ENCODE data around the gene SSC4D.
"Not testable (repeated sequence)": the region's sequence is repeated elsewhere in the genome, so short reads cannot be mapped to it uniquely, and the experiment has no call there.

The SSC4D gene

GRCh38 chr7:76428149-76428823 lies 18.8 kb upstream of the SSC4D start:
- in situ Hi-C loops (cut with HindIII; ENCODE audit: low pct_unique_long_range_greater_than_20kb, low sequenced_read_pairs): no loop called here
- no peak for DNase-seq (ENCODE audit: low read depth in 1 of 2, low spot score in 1 of 2)
- no peak for TF ChIP-seq JUND (IDR thresholded peaks at IDR 0.05; ENCODE audit: low read depth)

GRCh38 chr7:76427635-76428034 lies 18.1 kb upstream of the SSC4D start:
- no peak for DNase-seq (ENCODE audit: low read depth in 1 of 2, low spot score in 1 of 2)
- TF ChIP-seq JUND (IDR thresholded peaks at IDR 0.05; ENCODE audit: low read depth): no peak
- in situ Hi-C loops (cut with HindIII; ENCODE audit: low pct_unique_long_range_greater_than_20kb, low sequenced_read_pairs): no loop called here

GRCh38 chr7:76426246-76426645 lies 16.7 kb upstream of the SSC4D start:
- in situ Hi-C loops (cut with HindIII; ENCODE audit: low pct_unique_long_range_greater_than_20kb, low sequenced_read_pairs): no loop called here
- no peak for DNase-seq (ENCODE audit: low read depth in 1 of 2, low spot score in 1 of 2)

GRCh38 chr7:76425558-76425957 lies 16.1 kb upstream of the SSC4D start:
- DNase-seq (ENCODE audit: low read depth in 1 of 2, low spot score in 1 of 2); in situ Hi-C loops (cut with HindIII; ENCODE audit: low pct_unique_long_range_greater_than_20kb, low sequenced_read_pairs): not testable (repeated sequence)

More at GRCh38 chr7:76426246-76426645, 16.7 kb upstream of the SSC4D start:
- no peak for TF ChIP-seq JUND (IDR thresholded peaks at IDR 0.05; ENCODE audit: low read depth)

- in situ Hi-C loops (cut with HindIII; ENCODE audit: low pct_unique_long_range_greater_than_20kb, low sequenced_read_pairs): no loop called here
- no peak for DNase-seq (ENCODE audit: low read depth in 1 of 2, low spot score in 1 of 2)
- TF ChIP-seq JUND (IDR thresholded peaks at IDR 0.05; ENCODE audit: low read depth): no peak
These were observed 15.7 kb upstream of the SSC4D start for GRCh38 chr7:76425156-76425555.

GRCh38 chr7:76424413-76425111 lies 15.1 kb upstream of the SSC4D start, which contains the start of gene ZP3:
TSS of gene ZP3 (plus strand) at chr7:76424950. CDS start at chr7:76424965, 15 bp downstream.
- no peak for DNase-seq (ENCODE audit: low read depth in 1 of 2, low spot score in 1 of 2)
- no peak for TF ChIP-seq JUND (IDR thresholded peaks at IDR 0.05; ENCODE audit: low read depth)
- in situ Hi-C loops (cut with HindIII; ENCODE audit: low pct_unique_long_range_greater_than_20kb, low sequenced_read_pairs): no loop called here

GRCh38 chr7:76423666-76424412 lies 14.3 kb upstream of the SSC4D start:
- in situ Hi-C loops (cut with HindIII; ENCODE audit: low pct_unique_long_range_greater_than_20kb, low sequenced_read_pairs): no loop called here
- TF ChIP-seq JUND (IDR thresholded peaks at IDR 0.05; ENCODE audit: low read depth): no peak
- no peak for DNase-seq (ENCODE audit: low read depth in 1 of 2, low spot score in 1 of 2)

- in situ Hi-C loops (cut with HindIII; ENCODE audit: low pct_unique_long_range_greater_than_20kb, low sequenced_read_pairs); DNase-seq (ENCODE audit: low read depth in 1 of 2, low spot score in 1 of 2): not testable (repeated sequence)
These were observed 11.6 kb upstream of the SSC4D start for GRCh38 chr7:76421097-76421496.

GRCh38 chr7:76417654-76418310 lies 8.3 kb upstream of the SSC4D start:
- in situ Hi-C loops (cut with HindIII; ENCODE audit: low pct_unique_long_range_greater_than_20kb, low sequenced_read_pairs); DNase-seq (ENCODE audit: low read depth in 1 of 2, low spot score in 1 of 2): not testable (repeated sequence)

GRCh38 chr7:76412249-76412648 lies 2.8 kb upstream of the SSC4D start:
- in situ Hi-C loops (cut with HindIII; ENCODE audit: low pct_unique_long_range_greater_than_20kb, low sequenced_read_pairs): no loop called here
- DNase-seq (ENCODE audit: low read depth in 1 of 2, low spot score in 1 of 2): no peak
- TF ChIP-seq JUND (IDR thresholded peaks at IDR 0.05; ENCODE audit: low read depth): no peak

GRCh38 chr7:76411626-76412025 lies 2.1 kb upstream of the SSC4D start:
- in situ Hi-C loops (cut with HindIII; ENCODE audit: low pct_unique_long_range_greater_than_20kb, low sequenced_read_pairs): no loop called here
- TF ChIP-seq JUND (IDR thresholded peaks at IDR 0.05; ENCODE audit: low read depth): no peak
- DNase-seq (ENCODE audit: low read depth in 1 of 2, low spot score in 1 of 2): no peak

GRCh38 chr7:76408121-76408560 lies 1.4 kb downstream of the SSC4D start:
- TF ChIP-seq JUND (IDR thresholded peaks at IDR 0.05; ENCODE audit: low read depth): no peak
- in situ Hi-C loops (cut with HindIII; ENCODE audit: low pct_unique_long_range_greater_than_20kb, low sequenced_read_pairs): no loop called here
- no peak for DNase-seq (ENCODE audit: low read depth in 1 of 2, low spot score in 1 of 2)
